DMS79 (cell line): ENCODE results near the gene IFT80.
"Not testable (repeated sequence)": the region's sequence is repeated elsewhere in the genome, so short reads cannot be mapped to it uniquely, and the experiment has no call there.

Experiments used
- DNase-seq: peaks from one replicate; lab custom pipeline; 2025; lab: John Stamatoyannopoulos, UW

IFT80 gene

GRCh38 chr3:160362896-160363295 lies 36.1 kb downstream of the IFT80 start:
- not testable (repeated sequence) for DNase-seq

DNA sequence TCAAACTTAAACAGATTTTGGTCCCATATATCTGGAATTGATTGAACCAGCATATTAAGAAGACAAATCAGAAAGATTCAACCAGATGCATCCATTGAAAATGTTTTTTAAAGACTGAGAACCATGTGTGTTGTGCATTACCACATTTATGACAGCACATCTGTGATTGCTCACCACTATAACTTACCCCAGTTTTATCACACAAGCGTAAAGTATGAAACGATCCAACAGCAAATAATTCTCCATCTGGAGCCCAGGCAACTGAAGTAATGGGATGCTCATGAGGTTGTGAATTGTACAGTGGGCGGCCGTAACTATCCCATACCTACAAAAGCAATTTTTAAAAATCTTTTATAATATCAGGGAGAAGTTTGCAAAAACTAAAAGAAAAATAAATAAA lies 43.2 kb downstream of the IFT80 start:
- no peak for DNase-seq

DNA sequence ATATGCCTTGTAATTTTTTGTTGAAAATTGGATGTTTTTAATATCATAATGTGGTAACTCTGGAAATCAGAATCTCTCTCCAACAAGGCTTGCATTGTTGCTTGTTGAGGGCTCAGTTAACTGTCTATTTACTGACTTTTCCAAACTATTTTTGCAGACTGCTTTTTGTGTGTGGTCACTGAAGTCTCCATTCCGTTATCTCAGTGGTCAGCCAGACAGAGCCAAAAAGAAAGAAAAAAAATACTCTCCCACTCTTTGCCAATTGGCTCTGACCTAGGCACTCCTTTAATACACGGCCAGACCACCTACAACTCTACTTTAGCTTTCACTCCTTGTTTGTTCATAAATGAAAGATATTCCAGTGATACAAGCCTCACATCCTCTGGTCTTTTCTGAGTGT lies 52.5 kb downstream of the IFT80 start:
- DNase-seq, result no peak

GRCh38 chr3:160343132-160343531 lies 55.9 kb downstream of the IFT80 start:
- DNase-seq, result peak; percentile 1

- no peak for DNase-seq
These were observed 58.7 kb downstream of the IFT80 start for GRCh38 chr3:160340351-160340750.

GRCh38 chr3:160331127-160331937 lies 67.7 kb downstream of the IFT80 start:
- DNase-seq, result no peak

DNA sequence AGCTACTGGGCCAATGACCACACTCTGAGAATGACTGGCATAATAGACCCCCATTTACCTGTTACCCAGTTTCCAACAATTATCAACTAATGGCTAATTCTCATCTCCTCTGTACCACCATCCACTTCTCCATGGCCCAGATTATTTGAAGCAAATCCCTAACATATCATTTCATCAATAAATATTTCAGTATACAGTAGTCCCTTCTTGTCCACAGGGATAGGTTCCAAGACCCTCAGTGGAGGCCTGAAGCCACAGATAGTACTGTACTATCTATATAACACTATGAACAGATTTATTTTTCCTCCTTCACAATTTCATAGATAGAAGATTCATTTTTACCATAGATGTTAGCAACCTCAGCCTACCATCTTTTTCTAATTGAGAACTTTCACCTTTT lies 68.3 kb downstream of the IFT80 start:
- DNase-seq, result no peak

GRCh38 chr3:160330109-160330508 lies 68.9 kb downstream of the IFT80 start:
- DNase-seq, result no peak

GRCh38 chr3:160326286-160326685 lies 72.7 kb downstream of the IFT80 start:
- not testable (repeated sequence) for DNase-seq

DNA sequence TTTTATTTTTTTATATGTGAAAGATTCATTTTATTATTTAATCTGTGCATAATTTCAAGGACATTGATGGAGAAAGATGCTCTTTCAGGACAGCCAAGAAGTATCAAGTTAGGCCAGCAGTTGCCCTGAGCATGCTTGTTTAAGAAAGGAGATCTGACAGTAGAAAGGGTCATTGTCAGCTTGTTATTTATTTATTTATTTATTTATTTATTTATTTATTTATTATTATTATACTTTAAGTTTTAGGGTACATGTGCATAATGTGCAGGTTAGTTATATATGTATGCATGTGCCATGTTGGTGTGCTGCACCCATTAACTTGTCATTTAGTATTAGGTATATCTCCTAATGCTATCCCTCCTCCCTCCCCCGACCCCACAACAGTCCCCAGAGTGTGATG lies 77.2 kb downstream of the IFT80 start:
- DNase-seq, result not testable (repeated sequence)

GRCh38 chr3:160319322-160319721 lies 79.7 kb downstream of the IFT80 start:
- no peak for DNase-seq

GRCh38 chr3:160314995-160315394 lies 84.0 kb downstream of the IFT80 start:
- DNase-seq, result no peak

GRCh38 chr3:160312014-160312624 lies 86.9 kb downstream of the IFT80 start:
- no peak for DNase-seq

DNA sequence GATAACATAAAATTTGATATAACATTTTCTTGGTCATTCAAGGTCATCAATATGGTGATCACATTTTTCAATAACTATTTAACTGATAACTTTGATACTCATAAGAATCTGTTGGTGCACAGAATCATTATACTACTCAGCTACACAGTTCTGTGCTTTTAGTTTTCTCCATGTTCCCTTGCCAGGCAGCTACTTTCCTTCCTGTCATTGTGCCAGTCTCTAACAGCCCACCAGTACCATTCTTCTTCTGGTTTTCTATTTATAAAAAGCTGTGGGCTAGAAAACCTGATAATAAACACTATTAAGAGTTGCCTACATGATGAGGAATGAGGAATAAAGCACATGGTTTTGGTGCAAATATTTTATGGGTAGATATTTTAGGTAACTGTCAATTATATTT lies 96.2 kb downstream of the IFT80 start:
- DNase-seq, result no peak

DNA sequence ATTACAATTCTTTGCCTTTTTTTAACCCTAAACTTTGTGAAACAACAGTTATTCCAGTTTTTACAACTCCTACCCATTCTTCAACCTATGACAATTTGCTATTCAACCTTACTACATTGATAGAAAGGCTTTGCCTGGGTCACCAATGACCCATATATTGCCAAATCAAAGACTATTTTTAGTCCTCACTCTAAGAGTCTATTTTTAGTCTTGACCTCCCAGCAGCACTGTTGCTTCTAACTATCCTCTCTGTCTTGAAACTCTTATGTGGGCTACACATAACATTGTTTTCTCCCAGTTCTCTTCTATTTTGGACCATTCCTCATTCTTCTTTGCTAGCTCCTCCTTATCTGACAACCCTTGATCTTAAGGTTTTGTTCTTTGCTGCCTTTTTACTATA lies 102.4 kb downstream of the IFT80 start:
- no peak for DNase-seq

DNA sequence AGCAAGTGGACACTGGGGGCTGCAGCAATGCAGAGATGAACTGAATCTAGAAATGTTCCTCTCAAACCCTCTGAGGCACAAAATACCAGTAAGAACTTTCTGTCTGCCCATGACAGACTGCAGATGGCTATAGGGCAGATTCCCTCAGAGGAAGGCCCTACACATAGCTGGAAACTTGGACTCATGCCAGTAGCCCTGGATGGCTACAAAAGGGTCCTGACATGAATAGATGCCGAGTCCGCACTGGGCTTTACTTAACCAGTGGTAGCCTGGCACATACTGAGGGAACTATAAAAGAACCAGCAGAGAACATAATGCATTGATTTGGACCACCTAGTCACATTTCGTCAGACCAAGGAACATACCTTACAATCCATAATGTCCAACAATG lies 107.1 kb downstream of the IFT80 start:
- no peak for DNase-seq

DNA sequence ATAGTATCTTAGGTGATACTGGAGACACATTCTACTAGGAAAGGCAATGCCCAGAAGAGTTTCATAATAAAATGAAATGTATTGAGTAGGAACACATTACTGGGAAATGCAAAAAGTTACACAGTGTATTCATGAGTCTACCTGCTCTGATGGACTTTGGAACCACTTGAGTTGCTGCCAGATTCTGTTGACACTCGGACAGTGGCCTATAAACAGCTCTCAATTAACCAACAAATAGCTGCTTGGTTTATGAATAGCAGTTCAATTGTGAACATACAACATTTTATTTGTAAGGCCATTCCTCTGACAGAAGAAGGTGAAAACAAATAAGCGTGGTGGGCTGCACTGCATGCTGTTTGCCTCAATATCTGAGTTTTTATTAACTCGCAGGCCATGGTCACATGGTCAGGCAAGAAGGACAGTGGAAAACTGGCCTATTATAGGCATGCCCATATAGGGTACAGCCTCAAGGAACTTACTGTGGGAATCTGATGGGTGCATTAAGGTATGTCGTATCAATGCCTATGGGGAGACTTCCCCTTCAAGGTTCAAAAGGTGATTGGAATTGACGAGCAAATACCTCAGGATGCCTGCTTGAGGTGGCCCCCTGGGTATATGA lies 107.6 kb downstream of the IFT80 start:
- no peak for DNase-seq

GRCh38 chr3:160287666-160288065 lies 111.4 kb downstream of the IFT80 start:
- no peak for DNase-seq

DNA sequence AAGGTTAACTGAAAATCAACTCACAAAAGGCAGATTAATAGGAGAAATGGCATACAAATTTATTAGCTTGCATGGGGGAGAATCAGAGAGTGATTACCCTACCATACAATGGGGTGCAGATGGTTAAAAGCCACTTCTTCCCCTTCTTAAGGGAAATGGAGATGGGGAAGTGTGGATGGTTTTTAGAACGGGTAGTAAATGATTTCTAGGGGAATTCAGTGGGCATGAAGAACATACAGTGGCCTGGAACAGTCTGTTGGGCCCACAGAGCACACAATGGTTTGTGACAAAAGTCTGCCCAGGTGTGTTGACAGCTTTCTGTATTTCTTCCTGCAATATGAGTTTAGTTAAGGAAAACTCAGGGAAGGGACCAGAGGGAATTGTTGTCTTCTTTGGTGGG lies 112.8 kb downstream of the IFT80 start:
- DNase-seq, result no peak

GRCh38 chr3:160280836-160281235 lies 118.2 kb downstream of the IFT80 start:
- DNase-seq, result no peak

DNA sequence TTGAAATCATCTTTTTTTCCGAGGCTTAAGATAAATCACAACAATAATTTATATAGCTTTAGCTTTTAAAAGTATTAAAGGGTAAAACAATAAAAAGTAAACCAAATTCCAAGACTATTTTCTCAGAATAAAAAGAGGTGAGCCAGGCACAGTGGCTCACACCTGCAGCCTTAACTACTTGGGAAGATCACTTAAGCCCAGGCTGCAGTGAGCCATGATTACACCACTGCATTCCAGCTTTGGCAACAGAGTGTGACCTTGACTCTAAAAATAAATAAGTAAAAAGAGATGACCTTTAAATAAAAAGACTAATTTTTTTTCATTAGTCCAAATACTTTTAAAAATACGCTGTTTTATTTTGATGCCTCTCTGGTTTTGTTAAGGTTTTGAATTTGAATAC lies 119.4 kb downstream of the IFT80 start:
- no peak for DNase-seq

DNA sequence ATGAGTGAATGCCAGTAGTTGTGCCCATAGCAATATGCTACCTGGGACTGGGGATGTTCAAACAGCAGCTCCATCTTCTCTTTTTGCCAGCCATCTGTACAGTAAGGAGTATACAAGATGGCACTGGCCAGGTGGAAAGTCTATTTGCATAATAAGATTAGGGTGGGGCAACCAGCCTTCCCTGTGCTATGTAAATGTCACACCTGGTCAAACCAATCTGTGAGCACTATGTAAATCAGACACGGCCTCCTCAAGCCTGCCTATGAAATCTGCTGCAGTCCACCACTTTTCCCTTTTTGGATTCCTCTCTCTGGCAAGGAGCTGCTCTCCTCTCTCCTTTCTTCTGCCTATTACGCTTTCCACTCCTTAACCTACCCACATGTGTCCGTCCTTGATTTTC lies 120.8 kb downstream of the IFT80 start:
- DNase-seq, result no peak

- no peak for DNase-seq
These were observed 133.9 kb downstream of the IFT80 start for GRCh38 chr3:160265088-160265487.
